ENCODE measurements around the gene THAP4. TPM values are rescaled to one million over a fixed set of nuclear protein-coding genes. Genes with fewer than 3 reads are reported as not detected.

Gene THAP4
- total RNA-seq, 1 experiment from 2014 or later, result 71.2 TPM

GRCh38 chr2:241640165-241640795 lies 3.3 kb upstream of the THAP4 start:
- TF ChIP-seq ZFX (IDR thresholded peaks at IDR 0.05) (no peak), RAD21 (IDR thresholded peaks at IDR 0.05; ENCODE audit: low read depth) (no peak)
- no peak overlapping the region for H3K27ac ChIP-seq (ENCODE audit: low read depth, low read length)
- intact Hi-C loops (cut with micrococcal nuclease), result no loop called here
- H3K4me1 ChIP-seq (ENCODE audit: control insufficient read depth in 1 of 2, insufficient read depth in 2 of 2, low read length in 2 of 2), result peaks cover 3 to 19% of the 10 kb centered on the region in 2 experiments; a peak in 3 of 4 replicates
- ChIA-PET CTCF (no interaction called here), POLR2A (no interaction called here), RAD21 (ENCODE audit: low non-redundant PET in 1 of 2, low total read pairs in 2 of 2, uncharacterized antibody in 2 of 2, unreplicated experiment in 2 of 2) (no interaction called here)
- no peaks in the 10 kb centered on the region for H3K27me3 ChIP-seq (ENCODE audit: insufficient read depth, low read length)
- H3K9ac ChIP-seq (ENCODE audit: low read length), result no peak overlapping the region
- H2AFZ ChIP-seq (ENCODE audit: low read depth, low read length, poor library complexity, severe bottlenecking), result no peak overlapping the region
- DNase-seq (ENCODE audit: low read depth, low spot score) (no peak), ATAC-seq (no peak)
- peaks cover 5 to 7% of the 10 kb centered on the region in 2 experiments; a peak in 2 of 4 replicates for H3K9me3 ChIP-seq (ENCODE audit: control insufficient read depth in 1 of 2, insufficient read depth in 1 of 2, low read depth in 1 of 2, low read length in 2 of 2)
- no peaks in the 10 kb centered on the region; the same call in 1 of the 2 replicates for H4K20me1 ChIP-seq (ENCODE audit: insufficient read depth)
- H3K9me2 ChIP-seq (ENCODE audit: insufficient read depth), result no peaks in the 10 kb centered on the region
- H3K4me2 ChIP-seq (ENCODE audit: low read length), result no peak overlapping the region
- BruUV-seq (replicated peaks), result no TSS peak
- peaks cover 0 to 11% of the 10 kb centered on the region in 2 experiments; a peak in 1 of 4 replicates for H3K36me3 ChIP-seq (ENCODE audit: control insufficient read depth in 1 of 2, insufficient read depth in 2 of 2, low read length in 2 of 2)
- no peak overlapping the region for H3K4me3 ChIP-seq (replicated peaks in 1 of 2; ENCODE audit: low read depth in 1 of 2, low read length in 2 of 2)
- peaks cover 88% of the 10 kb centered on the region for H3K79me2 ChIP-seq (ENCODE audit: insufficient read depth, low read length)

- Histone ChIP-seq H3K4me1 (ENCODE audit: control insufficient read depth in 1 of 2, insufficient read depth in 2 of 2, low read length in 2 of 2) (peaks cover 7 to 24% of the 10 kb centered on the region in 2 experiments; a peak in 3 of 4 replicates), H3K9me3 (ENCODE audit: control insufficient read depth in 1 of 2, insufficient read depth in 1 of 2, low read depth in 1 of 2, low read length in 2 of 2) (peaks cover 5 to 7% of the 10 kb centered on the region in 2 experiments; a peak in 2 of 4 replicates), H3K9me2 (ENCODE audit: insufficient read depth) (no peaks in the 10 kb centered on the region), H3K27ac (ENCODE audit: low read depth, low read length) (no peak overlapping the region), H3K9ac (ENCODE audit: low read length) (no peak overlapping the region), H3K36me3 (ENCODE audit: control insufficient read depth in 1 of 2, insufficient read depth in 2 of 2, low read length in 2 of 2) (peaks cover 0 to 11% of the 10 kb centered on the region in 2 experiments; a peak in 1 of 4 replicates), H3K79me2 (ENCODE audit: insufficient read depth, low read length) (peaks cover 88% of the 10 kb centered on the region), H2AFZ (ENCODE audit: low read depth, low read length, poor library complexity, severe bottlenecking) (no peak overlapping the region), H3K4me2 (ENCODE audit: low read length) (peak overlapping the region; percentile 91; the same call in 1 of the 2 replicates), H4K20me1 (ENCODE audit: insufficient read depth) (no peaks in the 10 kb centered on the region; the same call in 1 of the 2 replicates), H3K27me3 (ENCODE audit: insufficient read depth, low read length) (no peaks in the 10 kb centered on the region), H3K4me3 (replicated peaks in 1 of 2; ENCODE audit: low read depth in 1 of 2, low read length in 2 of 2) (peak overlapping the region in 1 of 2 experiments; percentile 80; a peak in 2 of 4 replicates)
- ChIA-PET POLR2A (no interaction called here), CTCF (no interaction called here), RAD21 (ENCODE audit: low non-redundant PET in 1 of 2, low total read pairs in 2 of 2, uncharacterized antibody in 2 of 2, unreplicated experiment in 2 of 2) (no interaction called here)
- TF ChIP-seq CBX3 (IDR thresholded peaks at IDR 0.05; ENCODE audit: low read depth) (peak; percentile 55; the same call in 1 of the 2 replicates), ZFX (IDR thresholded peaks at IDR 0.05) (no peak), ATF3 (IDR thresholded peaks at IDR 0.05) (no peak), CEBPB (IDR thresholded peaks at IDR 0.05; ENCODE audit: low read depth) (no peak), POLR2A (IDR thresholded peaks at IDR 0.05; ENCODE audit: borderline replicate concordance, extremely low read depth, insufficient read depth, insufficient read length) (no peak), ZNF274 (IDR thresholded peaks at IDR 0.05; ENCODE audit: low read depth, low read length) (no peak)
- intact Hi-C loops (cut with micrococcal nuclease), result loop anchor here (5.0 kb wide), 3 partner anchors 82 to 282 kb away; partner anchors contain the start of genes BOK, FARP2 and STK25
- no peak for DNase-seq (ENCODE audit: low read depth, low spot score)
- no peak for ATAC-seq
- BruUV-seq (replicated peaks), result no TSS peak
Observed at GRCh38 chr2:241639385-241639784, 2.4 kb upstream of the THAP4 start.

Data from HCT116 (cell line).